ENCODE measurements around the gene PRKAA2. TPM values are rescaled to one million over a fixed set of nuclear protein-coding genes. Genes with fewer than 3 reads are reported as not detected.

The PRKAA2 gene
- total and polyA plus RNA-seq, 7 donors, result 2.1 to 101 (median 48.4) TPM

GRCh38 chr1:56683569-56683968 lies 38.5 kb downstream of the PRKAA2 start:
- intact Hi-C loops (cut with DNase I), result no loop called here
- H3K4me3 ChIP-seq, result no peak overlapping the region
- H3K27ac ChIP-seq, result no peak overlapping the region
- H3K4me1 ChIP-seq, result peaks cover 33% of the 10 kb centered on the region
- DNase-seq (no peak), ATAC-seq (no peak)
- no peak for TF ChIP-seq CTCF (IDR thresholded peaks at IDR 0.05)
- no peaks in the 10 kb centered on the region for H3K9me3 ChIP-seq
- no peaks in the 10 kb centered on the region for H3K27me3 ChIP-seq (ENCODE audit: insufficient read depth in 3 of 3, low read length in 2 of 3)
- peaks cover 0 to 8% of the 10 kb centered on the region in 2 donors for H3K36me3 ChIP-seq (ENCODE audit: insufficient read depth in 1 of 2, low read depth in 1 of 2)

GRCh38 chr1:56686169-56686568 lies 41.1 kb downstream of the PRKAA2 start:
- Histone ChIP-seq H3K4me3 (no peak overlapping the region), H3K9me3 (no peaks in the 10 kb centered on the region), H3K4me1 (peaks cover 34% of the 10 kb centered on the region), H3K27me3 (ENCODE audit: insufficient read depth in 3 of 3, low read length in 2 of 3) (no peaks in the 10 kb centered on the region), H3K36me3 (ENCODE audit: insufficient read depth in 1 of 2, low read depth in 1 of 2) (no peaks in the 10 kb centered on the region), H3K27ac (peak overlapping the region; percentile 78)
- no peak for DNase-seq
- WGBS, 3 donors, result 86 to 92% (median 91%) methylated on average over 2 of the region's 2 CpGs
- TF ChIP-seq CTCF (IDR thresholded peaks at IDR 0.05), result no peak
- no peak for ATAC-seq
- intact Hi-C loops (cut with DNase I), result loop anchor here in 1 of 2 donors (5.0 kb wide), 1 partner anchor 39 kb away; the partner anchor contains the start of gene PRKAA2

- no peak for TF ChIP-seq CTCF (IDR thresholded peaks at IDR 0.05)
- Histone ChIP-seq H3K4me3 (peak overlapping the region; percentile 6), H3K36me3 (ENCODE audit: insufficient read depth in 1 of 2, low read depth in 1 of 2) (peaks cover 0 to 4% of the 10 kb centered on the region in 2 donors), H3K9me3 (no peaks in the 10 kb centered on the region), H3K27me3 (ENCODE audit: insufficient read depth in 3 of 3, low read length in 2 of 3) (no peaks in the 10 kb centered on the region), H3K27ac (peak overlapping the region; percentile 78), H3K4me1 (peaks cover 33% of the 10 kb centered on the region)
- WGBS, 3 donors, result 45 to 70% (median 58%) methylated on average over 3 of the region's 3 CpGs
- ATAC-seq (peak; percentile 93 to 99 (median 97)), DNase-seq (no peak)
- intact Hi-C loops (cut with DNase I), result loop anchor here in 1 of 2 donors (5.0 kb wide), 1 partner anchor 41 kb away; the partner anchor contains the start of gene PRKAA2
These were observed 43.5 kb downstream of the PRKAA2 start for GRCh38 chr1:56688522-56689026.

- Histone ChIP-seq H3K4me3 (no peak overlapping the region), H3K9me3 (no peaks in the 10 kb centered on the region), H3K4me1 (peaks cover 5% of the 10 kb centered on the region), H3K36me3 (ENCODE audit: insufficient read depth in 1 of 2, low read depth in 1 of 2) (peaks cover 0 to 46% of the 10 kb centered on the region in 2 donors), H3K27ac (peak overlapping the region; percentile 42), H3K27me3 (ENCODE audit: insufficient read depth in 3 of 3, low read length in 2 of 3) (no peaks in the 10 kb centered on the region)
- DNase-seq (no peak), ATAC-seq (peak in 1 of 4 donors; percentile 45)
- intact Hi-C loops (cut with DNase I), result no loop called here
- WGBS, 3 donors, result 73 to 81% (median 81%) methylated on average over 3 of the region's 3 CpGs
- TF ChIP-seq CTCF (IDR thresholded peaks at IDR 0.05), result no peak
These were observed 51.5 kb downstream of the PRKAA2 start for GRCh38 chr1:56696663-56697062.

- no peak overlapping the region for H3K27ac ChIP-seq
- peaks cover 4% of the 10 kb centered on the region for H3K4me1 ChIP-seq
- no peak overlapping the region for H3K4me3 ChIP-seq
- no peaks in the 10 kb centered on the region for H3K27me3 ChIP-seq (ENCODE audit: insufficient read depth in 3 of 3, low read length in 2 of 3)
- no peak for TF ChIP-seq CTCF (IDR thresholded peaks at IDR 0.05)
- H3K36me3 ChIP-seq (ENCODE audit: insufficient read depth in 1 of 2, low read depth in 1 of 2), result peaks cover 0 to 63% of the 10 kb centered on the region in 2 donors
- 86 to 87% (median 87%) methylated on average over 1 of the region's 1 CpG for WGBS, 3 donors
- DNase-seq (no peak), ATAC-seq (no peak)
- H3K9me3 ChIP-seq, result peaks cover 4% of the 10 kb centered on the region
- intact Hi-C loops (cut with DNase I), result no loop called here
These were observed 58.6 kb downstream of the PRKAA2 start for GRCh38 chr1:56703747-56704146.

Data from psoas muscle (tissue), 8 donors.